ENCODE measurements around the gene IMPDH2. TPM values are rescaled to one million over a fixed set of nuclear protein-coding genes. Genes with fewer than 3 reads are reported as not detected.

IMPDH2 gene
- total and polyA plus RNA-seq, 2 donors = 85.7 to 208 TPM

GRCh38 chr3:49025005-49025792, 4.0 kb downstream of the IMPDH2 start:
- Histone ChIP-seq H3K4me3 (ENCODE audit: low read length in 2 of 2) (no peak overlapping the region), H3K36me3 (ENCODE audit: control insufficient read depth in 2 of 2, insufficient read depth in 2 of 2, low read length in 1 of 2) (peaks cover 34 to 56% of the 10 kb centered on the region in 2 donors), H3K27me3 (ENCODE audit: control insufficient read depth in 2 of 2, insufficient read depth in 1 of 2, low read length in 1 of 2) (no peaks in the 10 kb centered on the region), H3K27ac (ENCODE audit: low read depth in 1 of 2, low read length in 1 of 2) (no peak overlapping the region), H3K9me3 (ENCODE audit: control insufficient read depth in 2 of 2, insufficient read depth in 1 of 2, low read length in 1 of 2) (peaks cover 0 to 8% of the 10 kb centered on the region in 2 donors), H3K4me1 (ENCODE audit: control insufficient read depth in 2 of 2, insufficient read depth in 2 of 2, low read length in 2 of 2) (peaks cover 13 to 36% of the 10 kb centered on the region in 2 donors)
- WGBS = 95% methylated on average over 13 of the region's 13 CpGs
- no peak for DNase-seq (ENCODE audit: low read depth in 6 of 9, low spot score in 9 of 9)

DNA sequence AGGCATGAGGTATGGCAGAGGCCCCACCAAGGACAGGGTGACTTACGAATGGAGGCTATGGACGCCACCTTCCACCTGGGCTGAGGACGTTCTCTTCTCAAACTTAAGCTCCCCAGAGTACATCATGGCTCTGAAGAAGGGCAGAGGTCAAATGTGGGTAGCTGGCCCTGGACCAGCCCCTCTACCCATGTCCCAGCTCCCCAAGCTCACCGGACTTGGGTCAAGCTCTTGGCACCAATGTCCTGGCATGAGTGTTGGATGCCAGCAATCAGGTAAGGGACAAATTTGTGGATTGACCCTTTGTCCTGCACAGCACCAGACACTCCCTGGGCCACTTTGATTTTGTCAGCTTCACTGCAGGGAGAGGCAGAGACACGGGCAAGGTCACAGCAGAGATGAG, 4.7 kb downstream of the IMPDH2 start:
- WGBS = 95% methylated on average over 5 of the region's 5 CpGs
- peaks cover 0 to 8% of the 10 kb centered on the region in 2 donors for H3K9me3 ChIP-seq (ENCODE audit: control insufficient read depth in 2 of 2, insufficient read depth in 1 of 2, low read length in 1 of 2)
- H3K36me3 ChIP-seq (ENCODE audit: control insufficient read depth in 2 of 2, insufficient read depth in 2 of 2, low read length in 1 of 2) = peaks cover 34 to 51% of the 10 kb centered on the region in 2 donors
- no peak overlapping the region for H3K27ac ChIP-seq (ENCODE audit: low read depth in 1 of 2, low read length in 1 of 2)
- no peak overlapping the region for H3K4me3 ChIP-seq (ENCODE audit: low read length in 2 of 2)
- H3K27me3 ChIP-seq (ENCODE audit: control insufficient read depth in 2 of 2, insufficient read depth in 1 of 2, low read length in 1 of 2) = no peaks in the 10 kb centered on the region
- no peak for DNase-seq (ENCODE audit: low read depth in 6 of 9, low spot score in 9 of 9)
- peaks cover 18 to 41% of the 10 kb centered on the region in 2 donors for H3K4me1 ChIP-seq (ENCODE audit: control insufficient read depth in 2 of 2, insufficient read depth in 2 of 2, low read length in 2 of 2)

DNA sequence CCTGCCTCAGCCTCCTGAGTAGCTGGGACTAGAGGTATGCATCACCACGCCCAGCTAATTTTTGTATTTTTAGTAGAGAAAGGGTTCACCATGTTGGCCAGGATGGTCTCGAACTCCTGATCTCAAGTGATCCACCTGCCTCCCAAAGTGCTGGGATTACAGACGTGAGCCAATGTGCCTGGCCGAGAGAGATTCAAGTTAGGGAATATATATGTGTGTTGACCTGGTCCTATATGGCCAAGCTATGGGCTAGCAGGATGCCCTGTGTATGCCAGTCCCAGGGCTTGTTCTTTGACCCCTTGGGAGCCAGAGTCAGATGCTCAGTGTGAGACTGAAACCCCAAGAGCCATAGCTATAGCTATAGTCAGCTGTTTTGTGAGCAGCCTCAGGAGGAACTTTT, 5.4 kb downstream of the IMPDH2 start:
- H3K36me3 ChIP-seq (ENCODE audit: control insufficient read depth in 2 of 2, insufficient read depth in 2 of 2, low read length in 1 of 2) = peaks cover 34 to 51% of the 10 kb centered on the region in 2 donors
- no peak for DNase-seq (ENCODE audit: low read depth in 6 of 9, low spot score in 9 of 9)
- no peaks in the 10 kb centered on the region for H3K27me3 ChIP-seq (ENCODE audit: control insufficient read depth in 2 of 2, insufficient read depth in 1 of 2, low read length in 1 of 2)
- H3K27ac ChIP-seq (ENCODE audit: low read depth in 1 of 2, low read length in 1 of 2) = no peak overlapping the region
- 98% methylated on average over 4 of the region's 4 CpGs for WGBS
- H3K9me3 ChIP-seq (ENCODE audit: control insufficient read depth in 2 of 2, insufficient read depth in 1 of 2, low read length in 1 of 2) = peaks cover 0 to 8% of the 10 kb centered on the region in 2 donors
- H3K4me1 ChIP-seq (ENCODE audit: control insufficient read depth in 2 of 2, insufficient read depth in 2 of 2, low read length in 2 of 2) = peaks cover 18 to 43% of the 10 kb centered on the region in 2 donors
- H3K4me3 ChIP-seq (ENCODE audit: low read length in 2 of 2) = no peak overlapping the region

GRCh38 chr3:49022688-49023171, 6.5 kb downstream of the IMPDH2 start:
- DNase-seq (ENCODE audit: low read depth in 6 of 9, low spot score in 9 of 9) = peak in 1 of 9 donors; percentile 12
- H3K36me3 ChIP-seq (ENCODE audit: control insufficient read depth in 2 of 2, insufficient read depth in 2 of 2, low read length in 1 of 2) = peaks cover 34 to 50% of the 10 kb centered on the region in 2 donors
- peaks cover 0 to 8% of the 10 kb centered on the region in 2 donors for H3K9me3 ChIP-seq (ENCODE audit: control insufficient read depth in 2 of 2, insufficient read depth in 1 of 2, low read length in 1 of 2)
- WGBS = 39% methylated on average over 12 of the region's 12 CpGs
- H3K27me3 ChIP-seq (ENCODE audit: control insufficient read depth in 2 of 2, insufficient read depth in 1 of 2, low read length in 1 of 2) = peaks cover 0 to 4% of the 10 kb centered on the region in 2 donors
- peak overlapping the region; percentile 86 to 99 for H3K4me3 ChIP-seq (ENCODE audit: low read length in 2 of 2)
- H3K4me1 ChIP-seq (ENCODE audit: control insufficient read depth in 2 of 2, insufficient read depth in 2 of 2, low read length in 2 of 2) = peaks cover 11 to 35% of the 10 kb centered on the region in 2 donors
- peak overlapping the region in 1 of 2 donors; percentile 100 for H3K27ac ChIP-seq (ENCODE audit: low read depth in 1 of 2, low read length in 1 of 2)

- WGBS = under 1% methylated on average over 83 of the region's 83 CpGs
- peaks cover 11 to 39% of the 10 kb centered on the region in 2 donors for H3K4me1 ChIP-seq (ENCODE audit: control insufficient read depth in 2 of 2, insufficient read depth in 2 of 2, low read length in 2 of 2)
Observed at GRCh38 chr3:49021813-49022687, 7.1 kb downstream of the IMPDH2 start, which contains the start of gene NDUFAF3. Gene NDUFAF3, plus strand, starts transcription at chr3:49022121. Its CDS starts 24 bp downstream, at chr3:49022145.

GRCh38 chr3:49021213-49021812, 7.9 kb downstream of the IMPDH2 start:
- under 1% methylated on average over 60 of the region's 60 CpGs for WGBS
- H3K4me1 ChIP-seq (ENCODE audit: control insufficient read depth in 2 of 2, insufficient read depth in 2 of 2, low read length in 2 of 2) = peaks cover 11 to 47% of the 10 kb centered on the region in 2 donors
- peaks cover 0 to 10% of the 10 kb centered on the region in 2 donors for H3K27me3 ChIP-seq (ENCODE audit: control insufficient read depth in 2 of 2, insufficient read depth in 1 of 2, low read length in 1 of 2)
- H3K36me3 ChIP-seq (ENCODE audit: control insufficient read depth in 2 of 2, insufficient read depth in 2 of 2, low read length in 1 of 2) = peaks cover 30 to 43% of the 10 kb centered on the region in 2 donors
- H3K4me3 ChIP-seq (ENCODE audit: low read length in 2 of 2) = peak overlapping the region; percentile 86 to 99
- peak; percentile 96 to 99 (median 99) for DNase-seq (ENCODE audit: low read depth in 6 of 9, low spot score in 9 of 9)
- H3K27ac ChIP-seq (ENCODE audit: low read depth in 1 of 2, low read length in 1 of 2) = peak overlapping the region; percentile 100
- H3K9me3 ChIP-seq (ENCODE audit: control insufficient read depth in 2 of 2, insufficient read depth in 1 of 2, low read length in 1 of 2) = peaks cover 0 to 8% of the 10 kb centered on the region in 2 donors

More at GRCh38 chr3:49021813-49022687, 7.1 kb downstream of the IMPDH2 start, which contains the start of gene NDUFAF3:
- Histone ChIP-seq H3K27me3 (ENCODE audit: control insufficient read depth in 2 of 2, insufficient read depth in 1 of 2, low read length in 1 of 2) (peaks cover 0 to 10% of the 10 kb centered on the region in 2 donors), H3K36me3 (ENCODE audit: control insufficient read depth in 2 of 2, insufficient read depth in 2 of 2, low read length in 1 of 2) (peaks cover 34 to 45% of the 10 kb centered on the region in 2 donors), H3K27ac (ENCODE audit: low read depth in 1 of 2, low read length in 1 of 2) (peak within 1 kb of the TSS; percentile 100), H3K9me3 (ENCODE audit: control insufficient read depth in 2 of 2, insufficient read depth in 1 of 2, low read length in 1 of 2) (peaks cover 0 to 8% of the 10 kb centered on the region in 2 donors), H3K4me3 (ENCODE audit: low read length in 2 of 2) (peak within 1 kb of the TSS; percentile 86 to 99)
- peak; percentile 76 to 93 (median 86) for DNase-seq (ENCODE audit: low read depth in 6 of 9, low spot score in 9 of 9)

- Histone ChIP-seq H3K4me1 (ENCODE audit: control insufficient read depth in 2 of 2, insufficient read depth in 2 of 2, low read length in 2 of 2) (peaks cover 11 to 48% of the 10 kb centered on the region in 2 donors), H3K9me3 (ENCODE audit: control insufficient read depth in 2 of 2, insufficient read depth in 1 of 2, low read length in 1 of 2) (peaks cover 0 to 8% of the 10 kb centered on the region in 2 donors), H3K27me3 (ENCODE audit: control insufficient read depth in 2 of 2, insufficient read depth in 1 of 2, low read length in 1 of 2) (peaks cover 0 to 10% of the 10 kb centered on the region in 2 donors), H3K36me3 (ENCODE audit: control insufficient read depth in 2 of 2, insufficient read depth in 2 of 2, low read length in 1 of 2) (peaks cover 30 to 43% of the 10 kb centered on the region in 2 donors), H3K4me3 (ENCODE audit: low read length in 2 of 2) (peak overlapping the region; percentile 86 to 99), H3K27ac (ENCODE audit: low read depth in 1 of 2, low read length in 1 of 2) (peak overlapping the region; percentile 100)
- under 1% methylated on average over 51 of the region's 51 CpGs for WGBS
- DNase-seq (ENCODE audit: low read depth in 6 of 9, low spot score in 9 of 9) = peak in 3 of 9 donors; percentile 24 to 55 (median 35)
Observed at GRCh38 chr3:49020330-49021212, 8.6 kb downstream of the IMPDH2 start.

GRCh38 chr3:49019941-49020329, 9.3 kb downstream of the IMPDH2 start:
- Histone ChIP-seq H3K9me3 (ENCODE audit: control insufficient read depth in 2 of 2, insufficient read depth in 1 of 2, low read length in 1 of 2) (peaks cover 0 to 8% of the 10 kb centered on the region in 2 donors), H3K27me3 (ENCODE audit: control insufficient read depth in 2 of 2, insufficient read depth in 1 of 2, low read length in 1 of 2) (peaks cover 0 to 10% of the 10 kb centered on the region in 2 donors), H3K36me3 (ENCODE audit: control insufficient read depth in 2 of 2, insufficient read depth in 2 of 2, low read length in 1 of 2) (peaks cover 30 to 43% of the 10 kb centered on the region in 2 donors), H3K27ac (ENCODE audit: low read depth in 1 of 2, low read length in 1 of 2) (peak overlapping the region; percentile 25 to 100), H3K4me1 (ENCODE audit: control insufficient read depth in 2 of 2, insufficient read depth in 2 of 2, low read length in 2 of 2) (peaks cover 11 to 46% of the 10 kb centered on the region in 2 donors), H3K4me3 (ENCODE audit: low read length in 2 of 2) (peak overlapping the region; percentile 86 to 99)
- WGBS = 52% methylated on average over 12 of the region's 12 CpGs
- DNase-seq (ENCODE audit: low read depth in 6 of 9, low spot score in 9 of 9) = no peak
